HG02623 (cell line): ENCODE measurements around the gene S1PR3.
"Not testable (repeated sequence)": the region's sequence is repeated elsewhere in the genome, so short reads cannot be mapped to it uniquely, and the experiment has no call there.

Experiments used
- ATAC-seq: cut with Tn5 transposase; IDR thresholded peaks from one replicate; pipeline ENCODE4 v1.9.1; 2021; ENCODE audit warnings: moderate library complexity; ENCODE audit not compliant: unreplicated experiment

Gene S1PR3

DNA sequence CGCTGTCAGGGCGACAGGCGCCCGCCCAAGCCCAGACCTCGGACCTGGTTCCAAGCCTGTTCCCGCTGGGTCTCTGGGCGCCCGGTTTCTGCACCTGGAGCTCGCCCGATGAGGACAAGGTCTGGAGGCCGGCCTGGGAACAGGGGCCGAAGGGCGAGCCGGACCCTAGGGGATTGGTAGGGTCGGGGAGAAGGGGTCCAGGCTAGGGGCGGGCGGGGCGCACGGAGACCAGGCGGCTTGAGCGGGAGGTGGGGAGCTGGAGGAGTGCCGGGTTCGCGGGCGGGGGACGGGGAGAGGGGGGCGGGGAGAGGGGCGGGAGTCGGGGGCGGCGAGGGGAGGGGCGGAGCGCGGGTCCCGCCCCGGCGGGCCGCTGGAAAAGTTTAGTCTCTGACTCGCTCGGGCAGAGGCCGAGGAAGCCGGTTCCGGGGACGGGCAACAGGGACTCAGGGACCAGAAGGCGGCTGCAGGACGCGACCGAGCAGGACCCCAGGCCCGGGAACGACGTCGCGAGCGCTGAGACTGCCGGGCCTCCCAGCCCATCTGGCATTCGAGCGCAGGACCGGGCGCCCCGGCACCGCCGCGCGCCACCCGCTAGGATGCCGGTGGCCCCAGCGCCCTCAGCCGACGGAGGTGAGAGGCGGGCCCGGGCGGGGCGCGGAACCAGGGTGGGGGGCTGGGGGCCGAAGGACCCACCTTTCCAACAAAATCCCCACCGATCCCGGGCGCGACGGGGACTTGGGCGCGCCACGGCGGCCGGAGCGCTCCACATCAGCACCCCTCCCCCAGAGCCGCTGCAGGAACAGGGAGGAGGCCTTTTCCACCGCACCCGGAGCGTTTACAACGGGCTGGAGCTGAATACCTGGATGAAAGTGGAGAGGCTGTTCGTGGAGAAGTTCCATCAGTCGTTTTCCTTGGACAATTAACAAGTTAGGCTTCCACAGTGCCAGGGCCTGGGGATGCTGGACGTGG, at the start of gene S1PR3:
S1PR3 (plus strand) TSS at position 403 of the 969 bp plus-strand sequence. CDS start 9,733 bp downstream, outside the sequence.
- no peak for ATAC-seq

DNA sequence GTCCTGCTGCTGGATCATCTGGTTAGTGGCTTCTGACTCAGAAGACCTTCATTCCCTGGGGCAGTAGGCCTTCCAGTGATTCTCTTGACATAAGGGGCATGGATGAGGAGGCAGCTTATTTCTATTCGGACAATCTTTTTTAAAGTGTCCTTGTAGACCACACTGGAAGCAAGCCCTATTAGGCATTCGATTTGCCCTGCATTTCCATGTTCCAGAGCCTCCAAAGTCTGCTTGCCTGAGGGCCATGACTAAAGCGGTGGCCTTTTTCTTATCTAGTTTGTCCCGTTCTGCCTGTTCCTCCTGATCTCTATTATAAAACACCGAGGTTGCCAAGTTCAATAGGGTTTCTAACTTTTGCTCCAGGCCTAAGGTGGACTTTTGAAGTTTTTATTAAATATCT, 49.7 kb upstream of the S1PR3 start:
- ATAC-seq = not testable (repeated sequence)

DNA sequence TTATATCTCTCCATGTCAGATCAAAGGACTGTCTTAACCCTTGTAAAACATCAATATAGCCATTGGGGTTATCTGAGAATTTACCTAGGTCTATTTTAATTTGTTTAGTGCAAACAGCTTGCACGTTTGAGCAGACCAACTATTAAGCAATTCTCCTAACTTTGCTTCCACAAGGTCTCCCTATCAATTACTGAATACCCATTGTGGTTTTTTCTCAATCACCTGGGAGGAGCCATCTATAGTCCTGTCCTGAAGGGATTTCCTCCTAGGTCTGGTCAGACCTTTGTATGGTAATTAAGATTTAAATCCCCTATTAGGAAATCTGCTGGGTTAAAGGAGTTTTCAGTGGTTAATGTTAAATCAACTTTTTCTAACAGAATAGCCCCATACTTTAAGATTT, 48.9 kb upstream of the S1PR3 start:
- no peak for ATAC-seq

DNA sequence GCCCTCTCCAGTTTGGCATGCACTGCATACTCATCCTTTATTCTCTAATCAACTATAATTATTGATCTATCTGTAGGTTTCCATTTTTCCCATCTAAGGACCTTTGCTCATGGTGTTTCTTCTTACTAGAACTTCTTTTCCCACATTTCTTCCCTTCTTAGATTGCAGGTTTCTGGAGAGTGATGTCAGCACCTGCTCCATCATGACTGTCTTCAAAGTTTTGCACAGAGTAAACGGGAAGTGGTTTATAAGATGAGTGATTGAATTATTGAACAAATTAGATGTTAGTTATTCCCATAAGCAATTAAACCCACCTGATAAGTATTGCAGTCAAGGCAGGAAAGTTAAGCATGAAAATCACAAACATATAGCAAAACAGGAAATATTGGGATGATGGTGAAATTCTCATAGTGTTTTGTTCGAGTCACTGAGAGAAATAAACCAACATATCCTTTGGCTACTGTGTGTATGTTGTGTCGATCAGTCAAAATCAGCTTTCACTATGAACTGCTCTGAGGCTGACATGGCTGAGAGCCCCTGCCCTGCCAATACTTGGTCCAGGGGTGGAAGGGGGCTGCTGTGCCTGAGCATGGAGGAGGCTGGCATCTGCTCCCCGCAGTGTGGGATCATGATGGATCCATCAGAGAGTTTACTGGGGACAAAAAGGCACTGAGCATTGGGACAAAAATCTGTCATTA, 45.5 kb upstream of the S1PR3 start:
- no peak for ATAC-seq

DNA sequence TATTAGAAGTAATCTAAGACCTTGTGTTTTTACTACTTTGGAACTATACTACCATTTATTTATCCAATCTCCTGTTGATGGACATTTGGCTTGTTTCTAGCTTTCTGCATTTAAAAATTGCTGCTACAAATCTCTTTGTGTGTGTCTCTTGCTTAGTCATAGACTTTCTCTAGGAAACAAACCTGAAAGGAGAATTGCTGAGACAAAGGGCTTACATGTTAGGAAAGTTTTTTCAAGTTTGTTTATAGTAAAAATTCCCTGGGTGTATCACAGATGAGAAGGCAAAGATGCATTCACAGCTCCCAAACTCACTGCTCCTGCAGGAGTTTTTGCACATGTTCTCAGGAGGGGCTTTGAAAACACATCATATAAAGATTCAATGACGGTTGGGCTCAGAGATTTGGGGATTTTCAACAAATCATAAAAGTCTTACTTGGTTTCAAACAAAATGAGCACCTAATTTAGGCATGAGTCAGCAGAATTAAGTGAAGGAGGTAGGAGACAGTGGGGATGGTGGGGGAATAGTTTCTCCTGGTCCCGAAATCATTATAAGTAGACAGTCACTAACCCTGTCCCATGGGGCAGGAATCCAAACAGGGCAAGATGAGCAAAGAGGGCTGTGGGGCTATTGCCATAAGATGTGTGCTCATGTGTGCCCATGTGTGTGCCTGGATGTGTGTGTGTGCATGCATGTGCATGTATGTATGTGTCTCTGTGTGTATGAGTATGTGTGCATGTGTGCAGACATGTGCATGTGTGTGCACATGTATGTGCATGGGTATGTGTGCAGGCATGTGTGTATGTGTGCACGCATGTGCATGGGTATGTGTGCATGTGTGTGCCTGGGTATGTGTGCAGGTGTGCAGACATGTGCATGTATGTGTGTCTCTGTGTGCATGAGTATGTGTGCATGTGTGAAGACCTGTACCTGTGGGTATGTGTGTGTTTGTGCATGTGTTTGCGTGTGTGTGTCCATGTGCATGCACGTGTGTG, 43.4 kb upstream of the S1PR3 start:
- ATAC-seq = no peak

DNA sequence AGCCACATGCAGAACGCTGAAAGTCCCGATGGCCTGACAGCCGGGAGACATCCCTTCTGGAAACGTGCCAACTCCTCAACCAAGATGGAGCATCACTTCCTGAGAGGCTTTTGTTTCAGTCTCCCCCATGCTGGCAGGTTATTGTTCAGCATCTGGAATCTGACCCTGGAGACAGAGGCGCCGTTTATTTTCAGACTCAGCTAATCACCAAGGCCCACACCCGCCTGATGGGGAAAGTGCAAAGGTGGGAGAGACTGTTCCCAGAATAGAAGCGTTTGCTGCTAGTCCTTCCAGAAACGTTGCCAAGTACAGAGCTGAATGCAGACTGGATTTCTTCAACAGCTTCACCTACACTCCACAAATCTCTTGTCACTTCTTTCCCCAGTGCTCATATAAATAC, 41.8 kb upstream of the S1PR3 start:
- no peak for ATAC-seq

DNA sequence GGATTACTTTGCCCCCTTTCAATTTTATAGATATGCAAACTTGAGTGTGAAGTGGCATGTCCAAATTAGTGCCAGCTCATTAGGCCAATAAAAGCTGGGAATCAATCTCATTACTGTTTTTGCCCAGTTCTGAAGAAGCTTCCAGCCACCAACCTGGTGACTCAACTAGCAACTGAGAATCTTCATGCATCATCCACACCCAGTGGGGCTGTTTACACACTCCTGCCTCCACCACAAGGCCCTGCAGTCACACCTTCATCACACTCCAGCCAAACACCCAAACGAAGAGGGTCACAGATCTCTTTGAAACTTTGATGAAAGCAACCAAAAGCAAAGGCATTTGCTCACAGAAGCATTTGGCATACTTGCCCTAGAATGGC, 41.3 kb upstream of the S1PR3 start:
- ATAC-seq = no peak

DNA sequence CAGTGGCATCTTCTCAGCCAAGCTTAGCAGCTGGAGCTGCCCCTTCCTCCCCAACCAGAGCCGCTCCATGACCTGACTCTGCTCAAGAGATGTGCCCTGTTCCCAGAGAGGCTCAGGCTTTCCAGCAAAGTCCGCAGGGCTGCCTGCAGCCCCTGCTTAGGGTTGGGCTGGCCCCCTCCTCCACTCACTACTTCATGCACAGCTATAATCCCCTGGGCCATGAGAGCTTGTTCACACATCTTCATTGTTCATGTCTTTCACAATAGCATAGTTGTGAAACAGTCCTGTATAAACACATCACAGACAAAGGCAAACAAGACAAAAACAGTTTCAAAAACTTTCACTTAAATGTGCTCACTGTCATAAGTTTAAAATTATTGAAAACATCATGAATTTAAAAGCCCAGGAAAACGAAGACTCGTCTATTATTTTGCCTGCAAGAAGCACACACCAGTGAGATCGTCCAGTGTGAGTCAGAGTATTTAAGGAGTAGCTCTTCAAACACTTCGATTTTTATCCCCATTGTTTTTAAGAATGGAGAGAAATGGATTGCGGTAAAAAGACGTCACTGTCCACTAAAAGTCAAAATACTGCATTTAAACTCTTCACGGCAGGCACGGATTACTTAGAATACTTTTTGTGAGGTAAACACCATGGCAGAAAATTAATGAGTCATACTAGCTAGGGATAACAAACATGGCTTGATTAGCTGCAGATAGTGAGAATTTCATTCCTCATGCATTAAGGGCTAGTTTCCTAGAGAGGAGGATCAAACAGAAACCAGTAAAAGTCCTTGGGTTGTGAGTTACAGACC, 40.7 kb upstream of the S1PR3 start:
- ATAC-seq = no peak

DNA sequence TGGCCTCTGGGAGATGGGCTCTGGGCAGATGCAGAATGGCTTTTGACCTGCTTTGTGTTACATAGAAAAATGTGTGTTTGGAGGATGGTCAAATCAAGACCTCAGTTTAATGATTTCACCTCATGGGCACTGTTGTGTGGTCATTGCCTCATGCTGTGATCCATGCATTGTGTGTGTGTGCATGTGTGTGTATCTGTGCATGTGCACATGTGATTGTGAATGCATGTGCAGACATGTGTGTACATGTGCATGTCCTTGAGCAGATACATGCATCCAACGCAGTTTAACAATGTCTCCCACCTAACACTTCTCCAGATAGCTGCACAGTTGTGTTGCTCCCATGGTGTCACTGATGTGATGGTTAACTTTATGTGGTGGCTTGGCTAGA, 40.1 kb upstream of the S1PR3 start:
- no peak for ATAC-seq

DNA sequence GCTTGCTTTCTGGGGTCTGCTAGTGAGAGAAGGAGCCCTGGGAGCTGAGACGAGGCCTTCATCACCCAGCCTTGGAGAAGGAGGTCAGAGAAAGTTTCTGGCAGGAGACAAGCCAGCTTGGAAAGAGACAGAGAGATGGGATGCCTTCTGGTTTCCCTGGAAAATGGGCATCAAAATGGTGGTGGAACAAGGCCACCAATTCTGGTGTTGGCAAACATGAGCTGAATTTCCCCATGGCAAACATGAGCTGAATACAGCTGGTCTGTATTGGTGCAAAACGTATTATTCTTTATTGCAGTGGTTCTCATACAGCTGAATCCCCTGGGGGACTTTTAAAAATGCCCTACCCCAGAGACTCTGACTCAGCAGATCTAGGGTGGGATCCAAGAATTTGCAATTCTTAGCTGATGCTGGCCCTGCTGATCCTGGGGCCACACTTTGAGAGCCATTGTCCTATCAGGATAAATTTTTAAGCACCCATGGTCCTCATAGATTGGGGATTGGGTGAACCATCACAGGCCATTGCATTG, 39.1 kb upstream of the S1PR3 start:
- no peak for ATAC-seq

DNA sequence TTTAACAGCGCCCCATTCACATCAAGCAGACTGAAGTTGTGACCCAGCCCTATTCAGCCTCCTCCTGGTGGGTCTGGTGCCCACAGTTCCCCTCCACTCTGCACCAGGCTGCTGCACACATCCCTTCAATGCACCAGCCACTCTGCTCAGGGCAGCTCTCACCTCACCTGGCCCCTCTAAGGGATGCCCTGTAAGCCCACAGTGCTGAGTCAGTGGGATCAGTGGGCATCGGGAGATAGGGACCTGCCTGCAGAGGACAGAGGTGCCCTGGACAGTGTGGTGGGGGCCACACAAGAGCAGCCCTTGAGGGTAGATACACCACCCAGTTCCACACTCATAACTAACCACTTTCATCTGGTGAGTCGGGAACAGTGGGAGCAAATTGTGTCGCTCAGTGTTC, 38.3 kb upstream of the S1PR3 start:
- ATAC-seq = no peak

DNA sequence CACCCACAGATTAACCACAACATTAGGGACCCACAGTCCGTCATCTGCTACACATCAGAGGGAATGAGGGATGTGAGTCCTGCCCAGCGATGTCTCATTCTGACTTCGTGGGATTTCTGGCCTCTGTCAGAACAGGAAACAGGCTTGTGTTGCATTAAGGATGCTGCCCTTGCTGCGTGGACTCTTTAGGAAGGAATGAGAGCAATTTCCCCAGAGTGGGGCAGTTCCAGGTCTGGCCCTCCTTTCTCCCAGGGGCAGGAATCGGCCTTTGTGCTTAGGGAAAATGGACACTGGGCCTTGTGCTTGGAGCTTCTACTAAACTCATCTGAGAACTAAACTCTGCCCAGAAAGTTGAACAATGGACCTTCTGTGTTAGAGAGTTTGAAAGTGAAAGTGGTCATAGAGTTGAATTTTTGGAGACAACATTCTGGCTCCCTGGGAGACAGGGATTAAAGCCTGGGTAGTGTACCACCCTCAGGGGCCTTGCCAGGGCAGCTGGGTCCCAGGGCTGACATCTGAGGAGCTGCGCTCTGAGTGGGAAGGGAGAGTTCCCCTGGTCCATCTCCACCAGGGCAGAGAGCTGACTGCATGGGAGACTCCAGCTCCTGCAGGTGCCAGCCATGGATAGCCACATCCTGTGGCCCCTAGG, 37.8 kb upstream of the S1PR3 start:
- ATAC-seq = no peak

DNA sequence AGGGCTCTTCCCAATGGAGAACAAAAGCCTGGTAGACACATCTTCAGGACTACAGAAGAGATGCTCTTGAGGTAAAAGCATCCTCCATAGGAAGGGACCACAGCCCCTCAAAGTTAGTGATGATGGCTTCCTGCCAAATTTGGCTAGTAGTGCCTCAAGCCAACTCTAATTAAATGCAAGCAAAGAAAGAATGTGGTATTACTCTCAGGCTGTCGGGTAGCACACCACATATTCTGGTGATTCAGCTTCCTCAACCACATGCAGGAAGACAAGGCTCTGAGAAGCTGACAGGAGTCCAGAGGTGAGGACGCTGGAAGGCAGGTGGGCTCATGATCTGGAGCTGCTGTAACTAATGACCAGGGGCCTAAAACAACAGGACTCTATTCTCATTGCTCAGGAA, 37.2 kb upstream of the S1PR3 start:
- no peak for ATAC-seq

DNA sequence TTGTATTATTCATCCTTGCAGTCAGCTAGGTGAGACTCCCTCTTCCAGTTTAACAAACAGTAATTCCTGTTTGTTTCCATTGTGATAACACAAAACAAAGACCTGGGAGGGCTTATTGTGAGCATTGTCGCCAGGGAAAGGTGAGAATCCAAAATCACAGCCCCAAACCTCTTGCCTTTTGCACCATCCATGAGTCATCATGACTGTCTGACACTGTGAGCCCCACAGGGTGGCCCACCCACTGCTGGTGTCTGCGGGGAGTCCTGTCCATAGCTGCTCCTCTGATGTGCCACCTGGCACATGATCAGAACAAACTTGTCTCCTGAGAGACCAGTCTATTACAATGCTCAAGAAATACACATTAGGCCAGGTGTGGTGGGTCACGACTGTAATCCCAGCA, 33.7 kb upstream of the S1PR3 start:
- ATAC-seq = no peak

DNA sequence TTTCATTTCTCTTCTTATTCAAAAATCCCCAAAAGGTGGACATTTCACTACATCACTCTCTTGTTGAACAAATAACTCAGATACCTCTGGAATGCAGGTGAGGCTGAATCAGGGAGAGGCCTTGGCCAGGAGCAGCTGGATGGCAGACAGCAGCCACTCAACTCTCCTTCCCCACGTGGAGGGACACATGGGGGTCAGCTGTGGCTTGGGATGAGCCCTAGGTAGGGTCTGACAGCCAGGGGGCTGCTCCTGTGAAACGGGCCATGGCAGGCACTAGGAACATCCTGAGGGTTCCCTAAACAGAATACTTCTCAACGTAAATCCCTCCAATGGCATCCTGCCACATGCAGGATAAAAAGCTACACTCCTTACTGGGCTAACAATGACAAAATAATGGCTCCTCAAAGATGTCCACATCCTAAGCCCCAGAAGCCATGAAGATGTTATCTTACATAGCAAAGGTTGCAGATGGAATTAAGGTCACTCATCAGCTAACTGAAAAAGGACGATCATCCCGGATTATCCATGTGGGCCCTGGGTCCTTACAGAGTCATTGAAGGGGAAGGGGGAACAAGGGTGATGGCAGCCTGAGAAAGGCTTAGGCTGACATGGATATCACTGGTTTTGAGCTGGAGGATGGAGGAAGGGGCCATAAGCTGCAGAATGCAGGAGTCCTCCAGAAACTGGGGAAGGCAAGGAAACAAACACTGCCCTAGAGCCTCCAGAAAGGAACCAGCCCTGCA, 31.4 kb upstream of the S1PR3 start:
- no peak for ATAC-seq

DNA sequence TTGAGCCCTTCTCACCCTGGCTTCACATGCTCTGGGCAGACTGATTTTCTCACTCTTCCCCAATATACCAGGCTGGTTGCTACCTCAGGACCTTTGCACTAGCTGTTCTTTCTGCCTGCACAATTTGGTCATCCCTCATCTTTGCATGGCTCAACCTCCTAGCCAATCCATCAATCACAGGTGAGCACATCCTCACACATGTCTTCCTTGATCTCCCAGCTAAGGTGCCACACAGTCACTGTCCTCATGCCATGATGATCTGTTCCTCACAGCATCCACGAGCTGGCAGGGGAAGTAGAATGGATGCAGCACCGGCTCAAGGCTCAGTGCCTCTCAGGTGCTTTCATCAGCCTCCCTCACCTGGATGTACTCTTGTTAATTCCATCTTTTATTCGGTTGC, 30.6 kb upstream of the S1PR3 start:
- ATAC-seq = no peak

DNA sequence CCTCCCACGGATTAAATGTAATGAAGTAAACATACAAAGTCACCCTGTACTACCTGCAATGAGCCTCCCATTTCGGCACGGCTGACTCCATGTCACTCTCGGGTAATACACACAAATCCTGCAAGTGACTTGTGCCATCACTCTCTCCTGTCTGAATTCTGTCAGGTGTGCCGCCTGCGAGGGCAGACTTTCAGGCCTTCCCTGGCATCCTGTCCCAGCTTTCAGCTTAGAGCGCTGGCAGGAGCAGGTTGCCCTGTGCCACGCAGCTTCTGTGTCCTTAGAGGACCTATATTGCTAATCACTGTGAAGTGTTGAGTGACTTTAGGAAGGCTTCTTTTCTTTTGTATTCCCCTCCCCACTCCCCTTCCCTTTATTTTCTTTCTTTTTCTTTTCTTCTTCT, 25.8 kb upstream of the S1PR3 start:
- ATAC-seq = no peak

DNA sequence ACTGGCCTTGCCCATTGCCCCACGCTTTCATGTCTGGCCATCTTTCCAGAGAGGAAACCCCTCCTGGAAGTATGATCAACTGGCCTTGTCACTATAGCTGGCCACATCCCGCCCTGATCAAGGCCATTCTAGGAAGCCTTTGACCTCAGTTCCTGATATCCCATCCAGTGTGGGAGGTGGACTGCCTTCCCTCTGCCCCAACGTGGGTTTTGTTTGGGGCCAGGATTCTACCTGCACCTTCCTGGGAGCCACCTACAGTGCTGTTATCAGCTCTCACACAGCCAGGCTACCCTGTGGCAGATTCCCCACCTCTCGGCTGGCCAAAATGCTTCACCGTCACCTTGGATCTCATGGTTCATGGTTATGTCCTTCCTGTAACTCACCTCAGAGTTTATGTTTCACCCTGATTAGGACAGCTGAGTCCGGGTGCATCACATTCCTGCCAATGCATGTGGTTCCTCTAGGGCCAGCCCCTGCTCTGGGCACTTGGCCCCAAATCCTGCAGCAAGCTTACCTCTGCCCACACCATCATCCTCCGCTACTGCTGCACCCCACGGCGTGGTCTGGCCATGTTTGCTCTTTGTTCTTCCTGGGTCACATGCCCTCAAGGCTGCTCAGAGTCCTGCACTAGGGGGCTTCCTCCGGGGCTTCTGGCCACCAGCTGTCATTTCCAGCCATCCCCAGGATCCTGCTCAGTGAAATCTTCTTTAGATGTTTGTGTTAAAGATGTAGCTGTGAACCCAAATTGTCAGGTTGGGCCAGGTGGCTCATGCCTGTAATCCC, 24.2 kb upstream of the S1PR3 start:
- no peak for ATAC-seq
